Fibroblast of skin of right quadriceps (primary cell): Measurements from ENCODE around the gene SPPL2B.

Source experiments
- DNase-seq: peaks from one replicate; pipeline ENCODE4 v3.0.0-alpha.2; 2013

SPPL2B gene

GRCh38 chr19:2324220-2324948, 4.1 kb upstream of the SPPL2B start:
- no peak for DNase-seq

DNA sequence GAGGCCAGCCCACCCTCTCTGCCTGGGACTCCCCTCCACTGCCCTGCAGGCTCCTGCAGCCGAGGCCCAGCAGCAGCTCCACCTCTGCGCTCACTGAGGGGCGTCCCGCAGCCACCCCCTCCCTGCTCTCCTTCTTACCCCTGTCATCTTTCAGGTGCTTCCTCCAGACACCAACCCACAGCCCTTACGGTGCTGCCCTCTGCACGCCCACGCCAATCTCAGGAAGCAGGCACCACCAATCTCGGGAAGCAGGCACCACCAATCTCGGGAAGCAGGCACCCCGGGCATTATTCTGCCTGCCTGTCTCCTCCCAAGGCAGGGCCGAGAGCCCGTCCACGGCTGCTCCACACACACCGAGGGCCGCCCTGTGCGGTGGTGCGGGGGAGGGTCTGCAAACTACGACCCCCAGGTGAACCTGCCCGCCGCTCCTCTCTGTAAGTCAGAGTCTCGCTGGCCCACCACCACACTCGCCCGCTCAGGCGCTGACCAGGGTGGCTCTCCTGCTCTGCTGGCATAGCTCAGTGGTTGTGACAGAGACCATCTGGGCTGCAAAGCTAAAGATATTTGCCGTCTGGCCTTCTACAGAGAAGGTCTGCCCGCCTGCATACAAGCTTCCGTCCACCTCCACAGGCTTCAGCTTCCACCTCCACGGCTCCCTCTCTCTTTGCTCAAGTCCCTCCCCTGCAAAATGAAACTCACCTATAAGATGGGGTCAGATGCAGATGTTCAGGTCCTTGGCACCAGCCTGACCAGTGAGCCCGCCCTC, 3.0 kb upstream of the SPPL2B start:
- DNase-seq: no peak

GRCh38 chr19:2326699-2327360, 1.7 kb upstream of the SPPL2B start:
- DNase-seq: no peak

GRCh38 chr19:2327773-2328400, 597 bp upstream of the SPPL2B start:
- DNase-seq: peak; percentile 87

GRCh38 chr19:2329149-2329478, 630 bp downstream of the SPPL2B start:
- no peak for DNase-seq

- DNase-seq: no peak
Measured at GRCh38 chr19:2329501-2329916, 1.0 kb downstream of the SPPL2B start.

- DNase-seq: no peak
Measured at GRCh38 chr19:2330255-2330631, 1.8 kb downstream of the SPPL2B start.

- no peak for DNase-seq
Measured at GRCh38 chr19:2330632-2331284, 2.3 kb downstream of the SPPL2B start.

- DNase-seq: no peak
Measured at GRCh38 chr19:2331601-2332246, 3.2 kb downstream of the SPPL2B start.

DNA sequence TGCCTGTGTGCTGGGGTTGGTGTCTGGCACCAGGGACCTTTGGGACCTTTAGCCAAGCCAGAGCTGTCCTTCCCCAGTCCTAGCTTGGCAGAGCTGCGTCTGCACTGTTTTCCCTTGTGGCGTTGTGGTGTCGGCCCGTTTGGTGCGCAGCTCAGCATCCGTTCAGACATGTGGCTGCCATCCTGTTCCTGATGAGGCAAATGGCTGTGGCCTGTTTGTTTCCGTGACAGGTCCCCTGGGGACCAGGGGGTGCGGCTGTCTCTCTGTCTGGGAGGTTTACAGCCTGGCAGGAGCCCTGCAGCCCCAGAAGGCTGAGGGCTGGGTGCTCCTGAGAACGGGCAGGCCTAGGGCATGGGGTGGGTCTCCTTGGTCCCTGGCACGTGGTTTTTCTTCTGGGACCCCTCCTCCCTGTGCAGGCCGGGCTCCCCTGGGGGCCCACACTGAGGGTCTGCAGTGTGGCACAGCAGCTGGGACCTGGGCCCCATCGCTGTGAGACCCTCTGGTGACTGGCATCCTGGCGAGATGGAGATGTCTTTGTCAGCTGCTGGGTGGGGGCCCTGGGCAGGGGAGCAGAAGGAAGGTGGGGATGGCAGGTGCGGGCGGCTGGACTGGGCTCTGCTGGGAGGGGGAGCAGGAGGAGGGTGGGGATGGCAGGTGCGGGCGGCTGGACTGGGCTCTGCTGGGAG, 4.0 kb downstream of the SPPL2B start:
- DNase-seq: peak; percentile 10

GRCh38 chr19:2333027-2333806, 4.7 kb downstream of the SPPL2B start:
- DNase-seq: no peak

- no peak for DNase-seq
Measured at GRCh38 chr19:2333807-2334211, 5.3 kb downstream of the SPPL2B start.

GRCh38 chr19:2334426-2334825, 5.9 kb downstream of the SPPL2B start:
- DNase-seq: no peak

- no peak for DNase-seq
Measured at GRCh38 chr19:2334986-2335846, 6.7 kb downstream of the SPPL2B start.

- no peak for DNase-seq
Measured at GRCh38 chr19:2335848-2336247, 7.4 kb downstream of the SPPL2B start.

DNA sequence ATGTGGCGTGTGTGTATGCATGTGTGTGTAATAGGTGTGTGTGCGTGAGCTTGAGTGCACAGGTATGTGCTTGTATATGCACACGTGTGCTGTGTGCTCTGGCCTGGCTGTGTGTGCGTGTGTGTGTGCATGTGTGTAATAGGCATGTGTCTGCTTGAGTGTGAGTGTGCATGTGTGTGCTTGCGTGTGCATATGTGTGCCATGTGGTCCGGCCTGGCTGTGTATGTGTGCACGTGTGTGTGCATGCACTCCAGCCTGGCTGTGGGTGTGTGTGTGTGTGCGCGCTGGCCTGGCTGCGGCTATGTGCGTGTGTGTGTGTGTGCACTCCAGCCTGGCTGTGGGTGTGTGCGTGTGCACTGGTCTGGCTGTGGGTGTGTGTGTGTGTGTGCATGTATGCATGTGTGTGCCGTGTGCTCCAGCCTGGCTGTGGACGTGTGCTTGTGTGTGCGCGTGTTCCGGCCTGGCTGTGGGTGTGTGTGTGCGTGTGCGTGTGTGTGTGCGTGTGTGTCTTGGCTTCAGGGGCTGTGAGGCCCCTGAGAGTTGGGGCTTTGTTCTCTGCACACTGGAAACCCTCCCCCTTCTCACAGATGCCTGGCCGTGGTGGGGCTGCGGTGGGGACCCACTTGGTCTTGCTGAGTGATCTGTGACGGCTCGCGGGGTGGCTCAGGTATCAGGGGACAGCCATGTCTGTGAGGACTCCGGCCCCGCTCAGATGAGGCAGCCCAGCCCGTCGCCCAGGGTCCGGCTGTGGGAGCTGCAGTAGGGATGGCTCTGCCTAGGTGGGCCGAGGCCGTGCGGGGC, 8.2 kb downstream of the SPPL2B start:
- no peak for DNase-seq

DNA sequence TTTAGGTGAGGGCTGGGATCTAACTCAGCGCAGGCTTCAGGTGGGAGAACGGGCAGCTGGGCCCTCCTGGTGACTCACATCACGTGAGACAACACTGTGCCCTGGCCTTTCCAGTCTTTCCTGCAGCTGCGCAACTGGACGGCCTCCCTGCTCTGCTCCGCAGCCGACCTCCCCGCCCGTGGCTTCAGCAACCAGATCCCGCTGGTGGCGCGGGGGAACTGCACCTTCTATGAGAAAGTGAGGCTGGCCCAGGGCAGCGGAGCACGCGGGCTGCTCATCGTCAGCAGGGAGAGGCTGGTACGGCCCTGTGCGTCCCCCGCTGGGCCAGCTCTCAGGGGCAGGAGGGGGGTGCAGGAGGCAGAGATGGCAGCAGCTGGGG, 8.8 kb downstream of the SPPL2B start:
- DNase-seq: peak; percentile 39

DNA sequence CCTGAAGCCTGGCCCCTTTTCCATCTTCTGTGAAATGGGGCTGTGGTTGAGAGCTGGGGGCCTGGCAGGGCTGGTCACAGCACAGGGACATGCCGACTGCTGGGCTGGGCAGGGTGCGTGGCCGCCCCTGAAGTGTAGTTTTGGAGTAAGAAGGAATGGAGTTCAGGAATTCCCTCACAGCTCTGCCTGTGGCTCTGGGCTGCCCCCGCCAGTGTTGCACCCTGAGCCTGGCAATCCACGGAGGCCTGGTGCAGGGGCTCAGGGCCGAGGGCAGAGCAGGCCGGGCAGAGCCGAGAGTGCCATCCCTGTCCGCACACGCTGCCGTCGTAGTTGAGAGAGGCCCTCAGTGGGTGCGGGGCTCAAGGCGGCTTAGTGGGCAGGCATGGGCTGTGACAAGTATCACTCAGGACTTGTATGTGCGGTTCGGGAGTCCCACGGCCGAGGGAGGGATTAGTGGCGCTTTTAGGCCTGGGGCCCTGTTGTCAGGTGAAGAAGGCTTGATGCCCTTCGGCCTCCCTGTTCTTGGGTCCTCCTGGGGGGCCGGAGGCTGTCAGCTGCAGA, 9.7 kb downstream of the SPPL2B start:
- no peak for DNase-seq
